Measurements from ENCODE around the gene UBE2H.

DNA sequence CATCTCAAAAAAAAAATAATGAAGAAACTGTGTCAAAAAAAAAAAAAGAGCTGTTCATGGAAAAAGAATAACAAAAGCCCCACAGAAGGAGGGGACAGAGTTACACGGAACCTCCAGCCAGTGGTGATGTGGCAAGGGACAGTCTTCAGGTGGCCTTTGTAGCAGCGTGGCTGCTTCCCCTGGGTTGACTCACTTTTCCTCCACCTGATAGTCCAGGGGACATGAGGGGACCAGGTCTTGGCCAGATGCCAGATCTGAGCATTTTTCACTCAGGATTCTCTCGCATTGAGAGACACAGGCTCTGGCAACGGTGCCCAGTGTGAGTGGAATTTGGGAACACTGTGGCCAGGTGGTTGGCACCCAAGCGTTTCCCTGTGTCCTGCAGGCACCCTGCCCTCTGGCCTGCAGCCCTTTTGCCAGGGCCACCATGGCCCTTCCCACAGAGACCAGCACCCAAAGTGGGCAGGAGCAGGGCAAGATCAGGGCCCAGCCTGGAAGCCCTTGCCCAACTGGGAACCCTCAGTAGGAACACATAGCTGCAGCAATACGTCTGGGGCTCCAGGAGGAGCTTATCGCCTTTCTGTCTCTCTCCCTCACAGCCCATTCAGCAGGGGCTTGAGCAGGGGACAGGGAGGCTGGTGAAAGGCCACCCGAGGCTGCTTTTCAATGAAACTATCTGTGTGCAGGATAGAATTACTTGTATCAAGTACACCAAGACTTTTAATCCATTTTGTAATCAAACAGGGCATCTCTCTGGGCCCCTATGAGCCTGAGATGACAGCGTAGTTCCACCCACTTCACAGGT is 159.1 kb downstream of the UBE2H start:
- TF ChIP-seq CTCF (IDR thresholded peaks at IDR 0.05; ENCODE audit: insufficient read depth, low read length) (no peak), POLR2AphosphoS5 (IDR thresholded peaks at IDR 0.05; ENCODE audit: low read depth) (no peak)
